DOHH2 (cell line): ENCODE measurements around the gene IER5.

Source experiments
- H3F3A ChIP-seq: fragments of 200-600 bp; sonication (generic), shearing (Covaris generic); 2 replicates; pipeline ENCODE4 v1.6.0; 2016; ENCODE audit warnings: antibody characterized with exemption, mild to moderate bottlenecking; ENCODE audit not compliant: control insufficient read depth, insufficient read depth
- H3K27ac ChIP-seq: fragments of 200-600 bp; sonication (generic); 2 replicates; pipeline ENCODE4 v1.5.1; 2014; ENCODE audit warnings: low read depth, mild to moderate bottlenecking, low read length, moderate library complexity
- H3K27me3 ChIP-seq: fragments of 200-600 bp; sonication (generic); 2 replicates; pipeline ENCODE4 v1.6.1; 2014; ENCODE audit warnings: mild to moderate bottlenecking, low read length, mixed read lengths; ENCODE audit not compliant: control insufficient read depth
- H3K36me3 ChIP-seq: fragments of 200-600 bp; sonication (generic); 2 replicates; pipeline ENCODE4 v1.6.1; 2014; ENCODE audit warnings: mild to moderate bottlenecking, low read length, moderate library complexity, mixed read lengths; ENCODE audit not compliant: control insufficient read depth
- H3K4me1 ChIP-seq: fragments of 200-600 bp; sonication (generic); 2 replicates; pipeline ENCODE4 v1.6.1; 2014; ENCODE audit warnings: mild to moderate bottlenecking, low read length, mixed read lengths; ENCODE audit not compliant: control insufficient read depth
- H3K4me2 ChIP-seq: fragments of 200-600 bp; sonication (generic); 2 replicates; pipeline ENCODE4 v1.6.0; 2014; ENCODE audit warnings: mild to moderate bottlenecking, low read length, moderate library complexity
- H3K4me3 ChIP-seq: fragments of 200-600 bp; sonication (generic); 2 replicates; pipeline ENCODE4 v1.5.1; 2014; ENCODE audit warnings: mild to moderate bottlenecking, low read length, mixed read lengths
- H3K79me2 ChIP-seq: fragments of 200-600 bp; sonication (generic); 2 replicates; pipeline ENCODE4 v1.6.1; 2014; ENCODE audit warnings: mild to moderate bottlenecking, low read length, mixed read lengths; ENCODE audit not compliant: control insufficient read depth
- H3K9me2 ChIP-seq: fragments of 200-600 bp; sonication (generic); replicated peaks from 2 replicates; pipeline ENCODE4 v1.6.1; 2014; ENCODE audit warnings: mild to moderate bottlenecking, low read length, mixed read lengths; ENCODE audit not compliant: control insufficient read depth
- H3K9me3 ChIP-seq: fragments of 200-600 bp; sonication (generic); 2 replicates; pipeline ENCODE4 v1.6.1; 2014; ENCODE audit warnings: antibody characterized with exemption, low read length, mixed read lengths; ENCODE audit not compliant: control insufficient read depth, insufficient read depth
- H4K20me1 ChIP-seq: fragments of 200-600 bp; sonication (generic); 2 replicates; pipeline ENCODE4 v1.6.0; 2014; ENCODE audit warnings: low read depth, mild to moderate bottlenecking, antibody characterized with exemption, low read length, moderate library complexity; ENCODE audit not compliant: control insufficient read depth, insufficient read depth
- EZH2phosphoT487 ChIP-seq: fragments of 200-600 bp; sonication (generic); IDR thresholded peaks from 2 replicates; pipeline ENCODE4 v1.6.1; 2017; ENCODE audit warnings: borderline replicate concordance, mild to moderate bottlenecking, antibody characterized with exemption, low read length, moderate library complexity, mixed read lengths
- TF ChIP-seq, protein P1 (sequence below): fragments of 200-600 bp; sonication (generic); IDR thresholded peaks from one replicate; pipeline ENCODE4 v1.5.1; 2014; ENCODE audit warnings: antibody characterized with exemption, mild to moderate bottlenecking, low read depth, low read length; ENCODE audit not compliant: poor library complexity, severe bottlenecking

IER5 gene

GRCh38 chr1:181107711-181108110, 19.2 kb downstream of the IER5 start:
- H4K20me1 ChIP-seq, result no peaks in the 10 kb centered on the region
- H3K4me1 ChIP-seq, result peaks cover 32% of the 10 kb centered on the region
- H3F3A ChIP-seq, result no peaks in the 10 kb centered on the region
- H3K4me2 ChIP-seq, result no peak overlapping the region
- no peaks in the 10 kb centered on the region for H3K9me3 ChIP-seq
- no peak overlapping the region for H3K4me3 ChIP-seq
- peaks cover 68% of the 10 kb centered on the region for H3K27me3 ChIP-seq
- no peak overlapping the region for H3K27ac ChIP-seq
- TF ChIP-seq EZH2phosphoT487, result no peak
- H3K79me2 ChIP-seq, result no peaks in the 10 kb centered on the region; the same call in 1 of the 2 replicates
- H3K36me3 ChIP-seq, result no peaks in the 10 kb centered on the region
- H3K9me2 ChIP-seq, result no peaks in the 10 kb centered on the region

- Histone ChIP-seq H4K20me1 (no peaks in the 10 kb centered on the region), H3K27me3 (peaks cover 68% of the 10 kb centered on the region), H3K36me3 (no peaks in the 10 kb centered on the region), H3F3A (no peaks in the 10 kb centered on the region), H3K4me2 (no peak overlapping the region), H3K4me3 (no peak overlapping the region), H3K9me3 (no peaks in the 10 kb centered on the region), H3K79me2 (no peaks in the 10 kb centered on the region; the same call in 1 of the 2 replicates), H3K27ac (no peak overlapping the region), H3K9me2 (no peaks in the 10 kb centered on the region), H3K4me1 (peaks cover 34% of the 10 kb centered on the region)
- TF ChIP-seq, protein P1, sequence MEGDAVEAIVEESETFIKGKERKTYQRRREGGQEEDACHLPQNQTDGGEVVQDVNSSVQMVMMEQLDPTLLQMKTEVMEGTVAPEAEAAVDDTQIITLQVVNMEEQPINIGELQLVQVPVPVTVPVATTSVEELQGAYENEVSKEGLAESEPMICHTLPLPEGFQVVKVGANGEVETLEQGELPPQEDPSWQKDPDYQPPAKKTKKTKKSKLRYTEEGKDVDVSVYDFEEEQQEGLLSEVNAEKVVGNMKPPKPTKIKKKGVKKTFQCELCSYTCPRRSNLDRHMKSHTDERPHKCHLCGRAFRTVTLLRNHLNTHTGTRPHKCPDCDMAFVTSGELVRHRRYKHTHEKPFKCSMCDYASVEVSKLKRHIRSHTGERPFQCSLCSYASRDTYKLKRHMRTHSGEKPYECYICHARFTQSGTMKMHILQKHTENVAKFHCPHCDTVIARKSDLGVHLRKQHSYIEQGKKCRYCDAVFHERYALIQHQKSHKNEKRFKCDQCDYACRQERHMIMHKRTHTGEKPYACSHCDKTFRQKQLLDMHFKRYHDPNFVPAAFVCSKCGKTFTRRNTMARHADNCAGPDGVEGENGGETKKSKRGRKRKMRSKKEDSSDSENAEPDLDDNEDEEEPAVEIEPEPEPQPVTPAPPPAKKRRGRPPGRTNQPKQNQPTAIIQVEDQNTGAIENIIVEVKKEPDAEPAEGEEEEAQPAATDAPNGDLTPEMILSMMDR, result no peak
- no peak for TF ChIP-seq EZH2phosphoT487
These were observed 19.9 kb downstream of the IER5 start for GRCh38 chr1:181108304-181108867.

GRCh38 chr1:181110013-181110412, 21.5 kb downstream of the IER5 start:
- Histone ChIP-seq H3K36me3 (no peaks in the 10 kb centered on the region), H3K4me2 (no peak overlapping the region), H4K20me1 (no peaks in the 10 kb centered on the region; the same call in 1 of the 2 replicates), H3K27ac (no peak overlapping the region), H3K9me2 (no peaks in the 10 kb centered on the region), H3K27me3 (peaks cover 74% of the 10 kb centered on the region), H3K4me3 (no peak overlapping the region), H3K9me3 (no peaks in the 10 kb centered on the region), H3F3A (no peaks in the 10 kb centered on the region), H3K4me1 (peaks cover 21% of the 10 kb centered on the region), H3K79me2 (no peaks in the 10 kb centered on the region; the same call in 1 of the 2 replicates)
- TF ChIP-seq, protein P1, result no peak
- TF ChIP-seq EZH2phosphoT487, result no peak

GRCh38 chr1:181111559-181111958, 23.1 kb downstream of the IER5 start:
- Histone ChIP-seq H3F3A (no peaks in the 10 kb centered on the region), H3K9me2 (no peaks in the 10 kb centered on the region), H3K4me1 (peaks cover 11% of the 10 kb centered on the region; the same call in 1 of the 2 replicates), H3K27me3 (peaks cover 68% of the 10 kb centered on the region), H3K27ac (no peak overlapping the region), H3K79me2 (no peaks in the 10 kb centered on the region; the same call in 1 of the 2 replicates), H3K4me3 (no peak overlapping the region), H3K9me3 (no peaks in the 10 kb centered on the region), H3K4me2 (no peak overlapping the region), H4K20me1 (no peaks in the 10 kb centered on the region; the same call in 1 of the 2 replicates), H3K36me3 (no peaks in the 10 kb centered on the region)
- TF ChIP-seq EZH2phosphoT487, result no peak
- TF ChIP-seq, protein P1, result no peak
